Body of pancreas (tissue), 4 donors: ENCODE results near the gene SERHL2. TPM values are rescaled to one million over a fixed set of nuclear protein-coding genes. Genes with fewer than 3 reads are reported as not detected.
"Not testable (repeated sequence)": the region's sequence is repeated elsewhere in the genome, so short reads cannot be mapped to it uniquely, and the experiment has no call there.

Experiments
- ATAC-seq: fragments of 150-250 bp; one replicate; pipeline ENCODE4 v1.9.1; 2016
- DNase-seq, 4 donors: peaks; one replicate each; pipeline ENCODE4 v3.0.0-alpha.2; 2019
- H3K27ac ChIP-seq, 4 donors: fragments of 200-600 bp; sonication (generic); 1 replicate in 3 of 4; 2 replicates in 1 of 4; pipeline versions ENCODE4 v1.5.1 to v1.6.1; 2016 to 2019; ENCODE audit warnings: mild to moderate bottlenecking in 1 of 4, mixed read lengths in 1 of 4, moderate library complexity in 1 of 4
- H3K27me3 ChIP-seq, 2 donors: fragments of 200-600 bp; sonication (generic); one replicate each; pipeline ENCODE4 v1.6.0; 2016; ENCODE audit warnings: mild to moderate bottlenecking in 1 of 2
- H3K36me3 ChIP-seq, 2 donors: fragments of 200-600 bp; sonication (generic); replicated peaks in 1 of 2; 2 replicates each; pipeline ENCODE4 v1.5.1; 2016; ENCODE audit warnings: low read depth in 2 of 2; ENCODE audit not compliant: insufficient read depth in 1 of 2
- H3K4me1 ChIP-seq: fragments of 200-600 bp; sonication (generic); one replicate; pipeline ENCODE4 v1.6.0; 2016
- H3K4me3 ChIP-seq, 2 donors: fragments of 200-600 bp; sonication (generic); 1 replicate in 1 of 2; 2 replicates in 1 of 2; pipeline ENCODE4 v1.5.1; 2016 to 2019
- H3K9me3 ChIP-seq, 3 donors: fragments of 200-600 bp; sonication (generic); 1 replicate in 2 of 3; 2 replicates in 1 of 3; pipeline ENCODE4 v1.5.1; 2016
- POLR2A ChIP-seq, 3 donors: fragments of 450-650 bp; IDR thresholded peaks; one replicate each; pipeline ENCODE4 v1.6.1; 2016; ENCODE audit warnings: antibody characterized with exemption in 3 of 3, mild to moderate bottlenecking in 2 of 3
- WGBS, 2 donors: methylation state at CpG; one replicate each; pipeline ENCODE4 v1.1.5; 2017; 5-methylcytosine and 5-hydroxymethylcytosine counted together
- intact Hi-C: fragments of 100-400 bp; cut with DNase I; formaldehyde crosslinking; loops from one replicate; pipeline ENCODE4 v1.15.1; 2023
- total RNA-seq, 2 donors: library from RNA; depleted of rRNA; stranded (reverse); fragments of >200 nt; gene quantifications; one replicate each; pipeline ENCODE4 v1.1.0, GENCODE V29; 2016
- TF ChIP-seq, protein P1 (sequence below), 7 experiments: fragments of 450-650 bp in 4 of 7; fragments of 200-600 bp in 3 of 7; sonication (generic) in 3 of 7; IDR thresholded peaks; one replicate each; pipeline ENCODE4 v1.5.1; 2016 to 2019; ENCODE audit warnings: antibody characterized with exemption in 7 of 7

SERHL2 gene
- total RNA-seq, 2 donors from 2014 or later: 2.6 TPM; not detected in 1

- no peak for DNase-seq
- H3K4me3 ChIP-seq: no peak overlapping the region
- intact Hi-C loops: no loop called here
- H3K4me1 ChIP-seq: peaks cover 50% of the 10 kb centered on the region
- ATAC-seq: no peak
- no peaks in the 10 kb centered on the region for H3K9me3 ChIP-seq
- H3K27ac ChIP-seq: peak overlapping the region in 2 of 4 donors; percentile 78 to 87
- 55 to 56% methylated on average over 2 of the region's 2 CpGs for WGBS, 2 donors
- no peaks in the 10 kb centered on the region for H3K27me3 ChIP-seq
- TF ChIP-seq POLR2A (IDR thresholded peaks at IDR 0.05): no peak
- TF ChIP-seq, protein P1, sequence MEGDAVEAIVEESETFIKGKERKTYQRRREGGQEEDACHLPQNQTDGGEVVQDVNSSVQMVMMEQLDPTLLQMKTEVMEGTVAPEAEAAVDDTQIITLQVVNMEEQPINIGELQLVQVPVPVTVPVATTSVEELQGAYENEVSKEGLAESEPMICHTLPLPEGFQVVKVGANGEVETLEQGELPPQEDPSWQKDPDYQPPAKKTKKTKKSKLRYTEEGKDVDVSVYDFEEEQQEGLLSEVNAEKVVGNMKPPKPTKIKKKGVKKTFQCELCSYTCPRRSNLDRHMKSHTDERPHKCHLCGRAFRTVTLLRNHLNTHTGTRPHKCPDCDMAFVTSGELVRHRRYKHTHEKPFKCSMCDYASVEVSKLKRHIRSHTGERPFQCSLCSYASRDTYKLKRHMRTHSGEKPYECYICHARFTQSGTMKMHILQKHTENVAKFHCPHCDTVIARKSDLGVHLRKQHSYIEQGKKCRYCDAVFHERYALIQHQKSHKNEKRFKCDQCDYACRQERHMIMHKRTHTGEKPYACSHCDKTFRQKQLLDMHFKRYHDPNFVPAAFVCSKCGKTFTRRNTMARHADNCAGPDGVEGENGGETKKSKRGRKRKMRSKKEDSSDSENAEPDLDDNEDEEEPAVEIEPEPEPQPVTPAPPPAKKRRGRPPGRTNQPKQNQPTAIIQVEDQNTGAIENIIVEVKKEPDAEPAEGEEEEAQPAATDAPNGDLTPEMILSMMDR (IDR thresholded peaks at IDR 0.05): no peak
- peaks cover 10 to 23% of the 10 kb centered on the region in 2 donors for H3K36me3 ChIP-seq
These were observed 48.7 kb downstream of the SERHL2 start for GRCh38 chr22:42602470-42602869.

DNA sequence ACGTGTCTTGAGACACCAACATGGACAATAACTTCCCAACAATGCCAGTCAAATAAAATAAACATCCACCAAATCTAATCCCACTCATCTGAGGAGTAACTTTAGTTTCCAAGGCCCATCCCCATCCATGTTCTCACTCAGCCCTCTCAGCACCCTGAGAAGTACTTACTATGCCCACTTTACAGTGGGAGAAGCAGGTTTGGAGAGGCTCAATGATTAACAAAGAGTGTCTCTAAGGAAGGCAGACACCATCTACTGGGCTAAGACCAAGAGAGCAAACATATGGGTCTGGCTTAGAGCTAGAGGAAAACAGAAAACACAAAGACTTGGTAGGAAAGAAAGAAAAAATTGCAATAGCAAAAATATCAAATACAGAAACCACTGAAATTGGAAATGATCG, 49.7 kb downstream of the SERHL2 start:
- TF ChIP-seq, protein P1 (IDR thresholded peaks at IDR 0.05): no peak
- no peak for TF ChIP-seq POLR2A (IDR thresholded peaks at IDR 0.05)
- no peak overlapping the region for H3K4me3 ChIP-seq
- H3K27me3 ChIP-seq: no peaks in the 10 kb centered on the region
- H3K9me3 ChIP-seq: no peaks in the 10 kb centered on the region
- peak overlapping the region in 3 of 4 donors; percentile 78 to 87 (median 84) for H3K27ac ChIP-seq
- intact Hi-C loops: no loop called here
- no peak for DNase-seq
- no peak for ATAC-seq
- H3K36me3 ChIP-seq: peaks cover 10 to 23% of the 10 kb centered on the region in 2 donors
- peaks cover 59% of the 10 kb centered on the region for H3K4me1 ChIP-seq
- 74 to 87% methylated on average over 2 of the region's 2 CpGs for WGBS, 2 donors

DNA sequence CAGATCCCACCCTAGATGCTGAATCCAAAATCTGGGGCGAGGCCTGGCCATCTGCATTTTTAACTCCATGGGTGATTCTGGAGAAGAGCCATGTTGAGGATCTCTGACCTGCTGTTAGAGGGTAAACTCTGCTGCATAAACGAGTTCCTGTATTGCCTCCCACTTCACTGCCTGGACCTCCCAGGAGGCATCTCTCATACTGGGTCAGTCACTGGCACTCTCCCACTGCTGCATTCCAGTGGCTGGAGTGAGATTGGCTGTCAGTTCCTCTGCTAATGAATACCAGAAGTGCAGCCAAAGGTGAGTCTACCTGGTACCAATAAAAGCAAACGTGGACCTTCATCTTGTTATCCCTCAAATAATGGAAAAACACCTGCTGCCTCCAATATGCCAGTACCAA, 50.6 kb downstream of the SERHL2 start:
- intact Hi-C loops: no loop called here
- H3K4me1 ChIP-seq: peaks cover 68% of the 10 kb centered on the region
- peak; percentile 88 for ATAC-seq
- no peaks in the 10 kb centered on the region for H3K9me3 ChIP-seq
- WGBS, 2 donors: 32 to 50% methylated on average over 2 to 3 of the region's 3 CpGs
- no peak overlapping the region for H3K4me3 ChIP-seq
- peak; percentile 56 to 81 (median 74) for DNase-seq
- H3K27ac ChIP-seq: peak overlapping the region; percentile 62 to 87 (median 81)
- H3K27me3 ChIP-seq: no peaks in the 10 kb centered on the region
- TF ChIP-seq, protein P1 (IDR thresholded peaks at IDR 0.05): no peak
- TF ChIP-seq POLR2A (IDR thresholded peaks at IDR 0.05): no peak
- H3K36me3 ChIP-seq: peaks cover 5 to 13% of the 10 kb centered on the region in 2 donors

DNA sequence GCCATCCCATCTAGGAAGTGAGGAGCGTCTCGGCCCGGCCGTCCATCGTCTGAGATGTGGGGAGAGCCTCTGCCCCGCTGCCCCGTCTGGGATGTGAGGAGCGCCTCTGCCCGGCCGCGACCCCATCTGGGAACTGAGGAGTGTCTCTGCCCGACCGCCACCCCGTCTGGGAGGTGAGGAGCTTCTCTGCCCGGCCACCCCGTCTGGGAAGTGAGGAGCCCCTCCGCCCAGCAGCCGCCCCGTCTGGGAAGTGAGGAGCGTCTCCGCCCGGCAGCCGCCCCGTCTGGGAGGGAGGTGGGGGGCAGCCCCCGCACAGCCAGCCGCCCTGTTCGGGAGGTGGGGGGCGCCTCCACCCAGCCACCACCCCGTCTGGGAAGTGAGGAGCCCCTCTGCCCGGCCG, 53.9 kb downstream of the SERHL2 start:
- H3K4me3 ChIP-seq, H3K27me3 ChIP-seq, ATAC-seq, H3K9me3 ChIP-seq, intact Hi-C loops, DNase-seq, H3K36me3 ChIP-seq: not testable (repeated sequence)
- 83 to 91% methylated on average over 10 to 21 of the region's 31 CpGs for WGBS, 2 donors
- Histone ChIP-seq H3K27ac (peak overlapping the region in 2 of 4 donors; percentile 70 to 81), H3K4me1 (peaks cover 88% of the 10 kb centered on the region)

DNA sequence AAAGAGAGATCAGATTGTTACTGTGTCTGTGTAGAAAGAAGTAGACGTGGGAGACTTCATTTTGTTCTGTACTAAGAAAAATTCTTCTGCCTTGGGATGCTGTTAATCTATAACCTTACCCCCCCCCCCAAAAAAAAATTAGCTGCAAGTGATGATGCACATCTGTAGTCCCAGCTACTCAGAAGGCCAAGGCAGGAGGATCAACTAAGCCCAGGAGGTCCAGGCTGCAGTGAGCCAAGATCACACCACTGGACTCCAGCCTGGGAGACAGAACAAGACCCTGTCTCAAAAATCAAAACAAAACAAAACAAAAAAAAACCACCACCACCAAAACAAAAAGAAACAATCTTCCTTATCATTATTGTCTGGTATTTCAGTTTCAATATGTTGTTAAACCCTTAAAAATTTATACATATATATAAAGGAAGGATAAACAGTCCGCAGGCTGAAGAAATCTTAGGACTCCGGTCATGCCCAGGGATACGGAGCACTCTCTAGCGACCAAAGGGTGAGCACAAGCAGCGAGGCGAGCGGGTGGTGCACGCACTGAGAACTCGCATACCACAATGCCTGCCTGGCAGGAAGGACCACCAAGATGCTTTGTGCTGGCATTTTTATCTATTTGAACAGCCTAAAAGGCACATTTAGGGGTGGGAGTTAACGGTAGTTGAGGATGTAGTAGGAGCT, 54.5 kb downstream of the SERHL2 start:
- DNase-seq: no peak
- WGBS, 2 donors: 79 to 86% methylated on average over 9 to 11 of the region's 11 CpGs

More for the DNA sequence above, 54.5 kb downstream of the SERHL2 start:
- Histone ChIP-seq H3K27ac (peak overlapping the region; percentile 56 to 81 (median 68)), H3K36me3 (no peaks in the 10 kb centered on the region), H3K27me3 (no peaks in the 10 kb centered on the region), H3K4me1 (peaks cover 91% of the 10 kb centered on the region), H3K9me3 (no peaks in the 10 kb centered on the region), H3K4me3 (no peak overlapping the region)
- intact Hi-C loops: no loop called here
- no peak for ATAC-seq
- TF ChIP-seq POLR2A (IDR thresholded peaks at IDR 0.05): no peak
- TF ChIP-seq, protein P1 (IDR thresholded peaks at IDR 0.05): no peak
